ENCODE data around the gene CCDC200.

CCDC200 gene

DNA sequence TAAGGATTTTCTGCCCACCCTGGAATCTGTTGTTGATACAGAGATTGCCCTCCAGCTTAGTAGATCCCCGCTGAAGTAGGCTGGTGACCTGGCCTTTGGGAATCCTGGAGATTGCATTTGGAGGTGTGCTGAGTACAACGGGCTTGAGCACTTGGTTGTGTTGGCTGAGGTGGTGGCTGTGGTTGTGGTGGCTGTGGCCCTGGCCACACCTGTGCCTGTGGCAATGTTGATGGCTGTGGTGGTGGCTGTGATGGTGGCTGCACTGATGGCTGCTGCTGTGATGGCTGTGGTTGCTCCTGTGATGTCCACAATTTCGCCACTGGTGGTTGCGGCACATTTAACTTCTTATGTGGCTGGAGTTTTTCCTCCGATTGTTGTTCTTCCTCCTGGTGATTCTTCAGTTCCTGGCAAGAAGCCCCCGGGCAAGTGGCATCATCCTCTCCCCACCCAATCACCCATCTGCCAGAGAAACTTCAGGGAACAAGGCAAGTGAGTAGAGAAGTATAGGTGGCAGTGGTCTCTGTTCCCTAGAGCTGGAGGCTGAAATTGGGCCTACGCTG, 4.2 kb downstream of the CCDC200 start:
- DNase-seq (ENCODE audit: low read depth) = no peak
- TF ChIP-seq, protein P1, sequence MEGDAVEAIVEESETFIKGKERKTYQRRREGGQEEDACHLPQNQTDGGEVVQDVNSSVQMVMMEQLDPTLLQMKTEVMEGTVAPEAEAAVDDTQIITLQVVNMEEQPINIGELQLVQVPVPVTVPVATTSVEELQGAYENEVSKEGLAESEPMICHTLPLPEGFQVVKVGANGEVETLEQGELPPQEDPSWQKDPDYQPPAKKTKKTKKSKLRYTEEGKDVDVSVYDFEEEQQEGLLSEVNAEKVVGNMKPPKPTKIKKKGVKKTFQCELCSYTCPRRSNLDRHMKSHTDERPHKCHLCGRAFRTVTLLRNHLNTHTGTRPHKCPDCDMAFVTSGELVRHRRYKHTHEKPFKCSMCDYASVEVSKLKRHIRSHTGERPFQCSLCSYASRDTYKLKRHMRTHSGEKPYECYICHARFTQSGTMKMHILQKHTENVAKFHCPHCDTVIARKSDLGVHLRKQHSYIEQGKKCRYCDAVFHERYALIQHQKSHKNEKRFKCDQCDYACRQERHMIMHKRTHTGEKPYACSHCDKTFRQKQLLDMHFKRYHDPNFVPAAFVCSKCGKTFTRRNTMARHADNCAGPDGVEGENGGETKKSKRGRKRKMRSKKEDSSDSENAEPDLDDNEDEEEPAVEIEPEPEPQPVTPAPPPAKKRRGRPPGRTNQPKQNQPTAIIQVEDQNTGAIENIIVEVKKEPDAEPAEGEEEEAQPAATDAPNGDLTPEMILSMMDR (conservative IDR thresholded peaks at IDR 0.05; ENCODE audit: low read depth, low read length) = no peak
- H3K4me3 ChIP-seq (ENCODE audit: low read length) = no peak overlapping the region

DNA sequence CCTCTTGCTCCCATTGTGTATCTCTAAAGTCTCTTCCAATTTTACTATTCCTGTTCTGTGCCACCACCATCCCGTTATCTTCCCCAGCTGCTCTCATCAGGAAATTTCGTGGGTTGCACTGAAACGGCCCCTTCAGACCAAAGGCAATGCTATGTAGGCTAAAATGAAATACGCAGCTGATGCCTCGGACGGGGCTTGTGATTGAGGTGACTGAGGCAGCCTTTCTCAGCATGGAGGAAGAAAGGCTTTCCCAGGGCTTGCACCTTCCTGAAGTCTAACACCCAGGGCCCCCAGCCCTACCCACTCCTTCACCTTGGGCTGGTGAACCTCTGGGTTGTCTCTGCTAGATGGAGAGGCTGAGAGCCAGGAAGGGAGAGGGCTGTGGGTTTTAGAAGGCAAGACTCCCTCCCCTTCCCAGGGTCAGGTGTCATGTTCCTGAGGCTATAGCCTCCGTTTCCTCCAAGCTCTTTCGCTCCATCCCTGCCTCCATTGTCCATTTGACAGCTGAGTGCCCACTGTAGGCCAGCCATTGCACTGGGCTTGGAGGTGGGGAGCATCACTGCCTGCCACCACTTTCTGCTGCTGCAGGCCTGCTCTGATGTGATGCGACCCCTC, 7.8 kb downstream of the CCDC200 start:
- no peak for DNase-seq (ENCODE audit: low read depth)
- TF ChIP-seq, protein P1 (conservative IDR thresholded peaks at IDR 0.05; ENCODE audit: low read depth, low read length) = no peak
- no peak overlapping the region for H3K4me3 ChIP-seq (ENCODE audit: low read length)

DNA sequence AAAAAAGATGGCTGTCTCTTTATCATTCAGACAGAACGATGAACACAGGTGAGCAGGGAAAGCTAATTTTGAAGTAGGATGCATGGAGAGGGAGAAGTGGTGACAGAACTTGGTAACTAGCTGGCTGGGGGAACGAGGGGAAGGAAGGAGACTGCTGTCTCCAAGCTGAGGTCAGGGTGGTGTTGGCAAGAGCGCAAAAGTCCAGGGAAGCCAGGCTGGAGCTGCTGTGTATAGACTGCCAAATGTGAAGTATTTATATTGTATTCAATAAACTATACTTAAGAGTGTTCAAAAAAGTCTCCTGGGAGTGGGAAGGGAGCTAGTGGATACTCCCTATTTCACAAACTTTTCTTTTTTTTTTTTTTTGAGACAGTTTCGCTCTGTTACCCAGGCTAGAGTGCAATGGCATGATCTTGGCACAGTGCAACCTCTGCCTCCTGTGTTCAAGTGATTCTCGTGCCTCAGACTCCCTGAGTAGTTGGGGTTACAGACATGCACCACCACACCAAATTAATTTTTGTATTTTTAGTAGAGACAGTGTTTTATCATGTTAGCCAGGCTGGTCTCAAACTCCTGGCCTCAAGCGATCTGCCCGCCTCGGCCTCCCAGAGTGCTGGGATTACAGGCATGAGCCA, 8.6 kb downstream of the CCDC200 start:
- DNase-seq (ENCODE audit: low read depth) = no peak
- TF ChIP-seq, protein P1 (conservative IDR thresholded peaks at IDR 0.05; ENCODE audit: low read depth, low read length) = no peak
- H3K4me3 ChIP-seq (ENCODE audit: low read length) = no peak overlapping the region

DNA sequence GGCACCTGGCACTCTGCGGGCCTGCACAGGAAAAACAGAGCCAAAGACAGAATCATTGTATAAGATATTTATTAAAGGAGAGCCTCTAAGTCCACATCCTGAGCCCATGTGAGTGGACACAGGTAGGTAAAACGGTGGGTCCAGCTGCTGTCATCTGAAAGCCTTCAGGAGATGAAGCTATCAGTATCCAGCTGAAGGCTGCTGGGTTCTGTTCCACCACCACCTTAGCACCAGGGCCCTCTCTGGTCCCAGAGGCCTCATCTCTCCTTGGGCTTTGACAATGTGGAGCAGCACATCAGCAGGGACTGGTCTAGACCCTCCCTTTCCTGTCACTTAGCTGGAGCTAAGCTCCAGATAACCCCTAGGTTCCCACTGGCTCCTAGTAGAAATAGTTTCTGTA, 9.4 kb downstream of the CCDC200 start:
- TF ChIP-seq, protein P1 (conservative IDR thresholded peaks at IDR 0.05; ENCODE audit: low read depth, low read length) = no peak
- DNase-seq (ENCODE audit: low read depth) = no peak
- no peak overlapping the region for H3K4me3 ChIP-seq (ENCODE audit: low read length)

DNA sequence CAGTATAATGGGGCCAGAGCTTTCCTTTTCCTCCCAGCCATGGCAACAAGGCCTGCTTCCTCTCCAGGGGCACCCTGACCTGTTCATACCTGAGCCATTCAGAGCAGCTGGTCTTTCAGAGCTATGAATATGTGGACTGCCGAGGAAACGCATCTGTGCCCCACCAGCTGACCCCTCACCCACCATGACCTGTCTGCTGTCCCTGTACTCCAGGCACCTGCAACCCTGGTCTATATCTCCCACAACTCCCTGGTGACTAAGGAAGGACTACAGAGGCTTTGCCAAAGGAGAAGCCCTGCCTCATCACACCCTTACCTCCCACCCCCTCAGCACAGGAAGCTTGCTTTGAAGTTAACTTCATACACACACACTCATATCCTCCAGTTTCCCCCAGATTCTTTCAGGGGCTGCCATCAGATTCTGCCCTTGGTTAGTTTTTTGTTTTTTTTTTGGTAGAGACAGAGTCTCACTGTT, 10.8 kb downstream of the CCDC200 start:
- no peak for DNase-seq (ENCODE audit: low read depth)
- H3K4me3 ChIP-seq (ENCODE audit: low read length) = no peak overlapping the region
- TF ChIP-seq, protein P1 (conservative IDR thresholded peaks at IDR 0.05; ENCODE audit: low read depth, low read length) = no peak

DNA sequence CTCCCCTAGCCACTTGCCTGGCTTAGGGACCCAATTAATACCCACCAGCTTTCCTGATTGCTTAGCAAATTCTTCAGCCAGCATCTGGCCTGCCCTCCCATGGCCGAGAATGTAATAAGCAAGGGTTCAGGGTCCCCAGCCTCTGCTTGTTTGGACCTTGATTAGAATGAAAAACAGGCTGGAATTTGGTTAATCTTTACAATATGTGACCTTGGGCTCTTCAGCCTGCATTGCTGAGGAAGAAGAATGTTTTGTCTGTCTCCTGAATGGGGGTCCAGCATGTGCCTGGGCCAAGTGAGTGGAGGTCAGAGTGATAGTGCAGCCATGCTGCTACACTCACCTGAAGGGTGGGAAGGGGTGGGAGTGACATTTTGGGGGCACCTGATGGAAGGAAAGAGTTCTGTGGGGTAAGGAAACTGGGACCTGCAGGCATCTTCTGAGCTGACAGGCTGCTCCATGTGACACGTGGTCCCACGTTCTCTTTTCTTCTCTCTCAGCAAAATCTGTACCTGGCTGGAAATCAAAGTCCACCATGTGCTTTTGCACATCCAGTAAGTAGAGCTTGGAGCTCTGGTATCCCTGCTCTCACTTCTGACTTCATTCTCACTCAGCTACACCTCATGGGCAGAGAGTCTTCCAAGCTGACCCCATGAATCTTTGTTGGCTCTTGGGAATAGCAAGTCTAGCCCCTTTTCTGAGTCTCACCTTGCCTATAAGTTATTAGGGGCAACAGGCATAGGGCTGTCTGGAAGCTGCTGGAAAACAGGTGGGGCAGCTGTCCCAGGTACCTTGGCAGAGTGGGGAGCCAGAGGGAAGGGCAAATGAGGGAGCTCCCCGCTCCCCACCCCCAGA, 11.4 kb downstream of the CCDC200 start:
- no peak for DNase-seq (ENCODE audit: low read depth)
- H3K4me3 ChIP-seq (ENCODE audit: low read length) = no peak overlapping the region
- TF ChIP-seq, protein P1 (conservative IDR thresholded peaks at IDR 0.05; ENCODE audit: low read depth, low read length) = no peak

All from retinal pigment epithelial cell (primary cell).